GM12801 (cell line): ENCODE results near the gene SSTR1.

ENCODE experiments used
- CTCF ChIP-seq: IDR thresholded peaks from one replicate; pipeline ENCODE4 v1.5.1; 2011; ENCODE audit warnings: control low read depth; ENCODE audit not compliant: insufficient read length; ENCODE audit errors: extremely low read depth

The SSTR1 gene

GRCh38 chr14:38225946-38226345 is 18.2 kb downstream of the SSTR1 start:
- no peak for TF ChIP-seq CTCF

- no peak for TF ChIP-seq CTCF
These were observed 18.7 kb downstream of the SSTR1 start for GRCh38 chr14:38226366-38226765.

GRCh38 chr14:38233218-38233617 is 25.5 kb downstream of the SSTR1 start:
- TF ChIP-seq CTCF, result no peak

- TF ChIP-seq CTCF, result no peak
These were observed 30.6 kb downstream of the SSTR1 start for GRCh38 chr14:38238332-38238731.

- TF ChIP-seq CTCF, result no peak
These were observed 31.2 kb downstream of the SSTR1 start for GRCh38 chr14:38238878-38239277.

GRCh38 chr14:38243696-38244240 is 36.1 kb downstream of the SSTR1 start:
- TF ChIP-seq CTCF, result no peak

- TF ChIP-seq CTCF, result no peak
These were observed 40.8 kb downstream of the SSTR1 start for GRCh38 chr14:38248321-38249028.
